Kidney epithelial cell (primary cell): ENCODE data around the gene EFNA4. TPM values are rescaled to one million over a fixed set of nuclear protein-coding genes. Genes with fewer than 3 reads are reported as not detected.

ENCODE experiments used
- DNase-seq: peaks from one replicate; pipeline ENCODE4 v3.0.0-alpha.2; 2010; ENCODE audit warnings: low read depth
- H3K27me3 ChIP-seq: 2 replicates; pipeline ENCODE4 v1.6.0; 2011; ENCODE audit warnings: low read length; ENCODE audit not compliant: control insufficient read depth, insufficient read depth
- H3K36me3 ChIP-seq: 2 replicates; pipeline ENCODE4 v1.5.1; 2011; ENCODE audit warnings: low read length; ENCODE audit not compliant: control insufficient read depth, insufficient read depth
- H3K4me3 ChIP-seq: 2 replicates; pipeline ENCODE4 v1.5.1; 2011; ENCODE audit warnings: low read depth, mild to moderate bottlenecking, control low read depth, low read length
- total RNA-seq: library from RNA; depleted of rRNA; stranded (reverse); fragments of >200 nt; gene quantifications from 2 replicates; pipeline ENCODE4 v1.2.3, GENCODE V29; 2015
- TF ChIP-seq, protein P1 (sequence below): IDR thresholded peaks from 2 replicates; pipeline ENCODE4 v1.5.1; 2011; ENCODE audit warnings: mild to moderate bottlenecking, moderate library complexity, low read length, control low read depth, inconsistent platforms; ENCODE audit not compliant: insufficient read depth, poor library complexity, severe bottlenecking

Gene EFNA4
- total RNA-seq, 1 donor from 2014 or later, result 16.8 TPM

DNA sequence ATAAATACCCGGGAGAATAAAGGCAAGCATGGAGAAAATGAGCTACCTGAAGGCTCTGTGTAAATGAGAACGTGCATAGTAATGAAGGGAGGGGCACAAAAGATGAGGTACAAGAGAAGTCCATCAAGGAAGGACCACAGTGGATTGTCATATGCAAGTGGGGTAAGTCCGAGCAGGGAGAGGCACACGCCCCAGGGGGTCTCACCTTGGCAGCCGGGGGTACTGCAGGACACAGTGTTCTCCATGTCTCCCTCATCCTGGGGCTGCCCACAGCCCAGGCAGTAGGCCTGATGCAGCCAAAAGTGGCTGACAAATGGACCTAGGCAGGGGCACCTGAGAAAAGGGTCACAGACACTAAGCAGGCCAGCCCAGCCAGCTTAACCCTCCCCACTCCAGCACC is 39.9 kb upstream of the EFNA4 start:
- H3K4me3 ChIP-seq, result no peak overlapping the region
- DNase-seq, result no peak
- no peaks in the 10 kb centered on the region for H3K27me3 ChIP-seq
- TF ChIP-seq, protein P1, sequence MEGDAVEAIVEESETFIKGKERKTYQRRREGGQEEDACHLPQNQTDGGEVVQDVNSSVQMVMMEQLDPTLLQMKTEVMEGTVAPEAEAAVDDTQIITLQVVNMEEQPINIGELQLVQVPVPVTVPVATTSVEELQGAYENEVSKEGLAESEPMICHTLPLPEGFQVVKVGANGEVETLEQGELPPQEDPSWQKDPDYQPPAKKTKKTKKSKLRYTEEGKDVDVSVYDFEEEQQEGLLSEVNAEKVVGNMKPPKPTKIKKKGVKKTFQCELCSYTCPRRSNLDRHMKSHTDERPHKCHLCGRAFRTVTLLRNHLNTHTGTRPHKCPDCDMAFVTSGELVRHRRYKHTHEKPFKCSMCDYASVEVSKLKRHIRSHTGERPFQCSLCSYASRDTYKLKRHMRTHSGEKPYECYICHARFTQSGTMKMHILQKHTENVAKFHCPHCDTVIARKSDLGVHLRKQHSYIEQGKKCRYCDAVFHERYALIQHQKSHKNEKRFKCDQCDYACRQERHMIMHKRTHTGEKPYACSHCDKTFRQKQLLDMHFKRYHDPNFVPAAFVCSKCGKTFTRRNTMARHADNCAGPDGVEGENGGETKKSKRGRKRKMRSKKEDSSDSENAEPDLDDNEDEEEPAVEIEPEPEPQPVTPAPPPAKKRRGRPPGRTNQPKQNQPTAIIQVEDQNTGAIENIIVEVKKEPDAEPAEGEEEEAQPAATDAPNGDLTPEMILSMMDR, result no peak
- no peaks in the 10 kb centered on the region for H3K36me3 ChIP-seq

DNA sequence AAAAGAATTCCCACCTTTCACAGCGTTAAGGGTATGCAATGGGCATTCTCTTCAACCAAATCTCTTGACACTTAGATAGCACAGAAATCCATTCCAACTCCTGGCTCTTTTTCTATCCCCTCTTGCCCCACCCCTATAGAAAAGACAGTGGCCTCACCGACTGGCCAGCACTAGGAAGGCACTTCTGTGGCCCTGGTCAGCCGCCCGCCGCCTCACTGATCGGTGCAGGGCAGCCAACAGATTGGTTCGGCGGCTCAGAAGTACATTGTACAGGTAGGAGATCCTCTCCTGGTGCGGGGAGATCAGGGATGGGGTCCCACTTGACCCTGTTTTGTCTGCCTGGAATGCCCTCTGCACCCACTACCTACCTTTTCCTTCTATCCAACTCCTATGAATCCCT is 39.2 kb upstream of the EFNA4 start:
- H3K27me3 ChIP-seq, result no peaks in the 10 kb centered on the region
- no peaks in the 10 kb centered on the region for H3K36me3 ChIP-seq
- no peak overlapping the region for H3K4me3 ChIP-seq
- no peak for DNase-seq
- TF ChIP-seq, protein P1, result no peak

DNA sequence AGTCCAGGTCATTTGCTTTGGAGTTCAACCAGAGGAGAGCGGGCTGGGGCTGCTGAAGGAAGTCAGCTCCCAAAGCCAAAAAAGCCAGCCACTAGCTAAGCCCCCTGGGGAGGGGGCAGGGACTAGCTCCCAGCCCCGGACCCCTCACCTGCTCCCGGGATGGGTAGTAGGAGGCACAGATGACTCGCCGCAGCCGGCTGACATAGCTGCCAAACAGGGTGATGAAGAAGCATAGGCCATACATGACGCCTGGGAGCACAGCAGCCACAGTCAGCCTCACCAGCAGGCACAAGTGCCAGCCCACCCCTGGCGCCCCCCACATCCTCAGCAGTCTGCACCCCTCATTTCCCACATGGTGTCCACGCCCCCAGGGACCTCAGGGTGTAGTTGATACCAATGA is 37.4 kb upstream of the EFNA4 start:
- DNase-seq, result no peak
- H3K4me3 ChIP-seq, result no peak overlapping the region
- TF ChIP-seq, protein P1, result no peak

DNA sequence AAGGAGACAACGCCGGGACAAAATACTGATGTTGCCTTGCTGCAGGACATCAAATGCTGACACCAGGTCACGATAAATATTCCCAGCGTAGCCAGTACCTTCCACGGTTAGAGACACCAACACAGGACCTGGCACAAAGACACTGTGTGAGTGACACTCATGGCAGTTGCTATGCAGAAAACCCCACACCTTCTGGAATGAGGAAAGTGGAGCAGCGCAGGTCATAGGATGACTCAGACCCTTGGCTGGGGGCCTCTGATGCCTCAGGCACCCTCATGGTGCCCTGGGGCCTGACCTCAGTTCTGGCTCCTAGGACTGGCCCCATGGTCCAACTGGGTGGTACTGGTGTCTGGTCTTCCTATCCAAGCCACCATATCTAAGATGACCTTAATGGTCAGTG is 37.0 kb upstream of the EFNA4 start:
- H3K4me3 ChIP-seq, result no peak overlapping the region
- DNase-seq, result no peak
- TF ChIP-seq, protein P1, result no peak
- no peaks in the 10 kb centered on the region for H3K27me3 ChIP-seq
- H3K36me3 ChIP-seq, result no peaks in the 10 kb centered on the region

More for the DNA sequence above, 37.4 kb upstream of the EFNA4 start:
- no peaks in the 10 kb centered on the region for H3K27me3 ChIP-seq
- H3K36me3 ChIP-seq, result no peaks in the 10 kb centered on the region

DNA sequence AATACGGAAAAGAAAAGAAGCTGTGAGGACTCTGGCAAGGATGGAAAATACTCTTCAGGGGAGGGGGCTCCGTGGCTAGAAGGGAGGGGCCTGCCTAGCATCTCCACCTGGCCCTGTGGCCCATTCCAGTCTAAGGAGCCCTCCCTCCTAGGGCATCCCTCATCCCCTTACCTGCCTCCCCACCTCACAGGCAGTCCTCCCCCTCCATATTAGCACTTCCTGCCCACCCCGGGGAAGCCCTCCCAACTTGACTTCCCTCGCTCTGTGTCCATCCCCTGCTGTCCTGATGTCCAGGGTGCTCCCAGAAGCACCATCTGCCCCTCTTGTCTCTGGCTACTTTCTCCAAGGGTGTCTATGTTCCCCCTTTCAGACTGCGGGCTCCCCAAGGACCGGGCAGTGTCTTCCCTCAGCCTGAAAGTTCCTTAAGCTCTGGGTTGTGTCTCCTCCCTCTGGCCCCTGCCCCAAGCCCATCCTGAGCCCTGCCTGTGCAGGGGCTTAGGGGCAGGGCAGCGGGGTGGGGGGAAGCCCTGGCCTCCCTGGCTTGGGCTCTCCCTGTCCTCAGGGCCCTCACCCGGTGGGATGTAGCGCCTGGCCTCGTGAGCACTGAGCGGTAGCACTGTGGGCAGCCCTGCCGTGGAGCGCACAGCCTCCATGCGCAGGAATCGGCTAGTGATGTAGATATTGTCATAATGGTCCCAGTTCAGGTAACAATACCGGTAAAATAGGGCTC is 33.9 kb upstream of the EFNA4 start:
- Histone ChIP-seq H3K4me3 (no peak overlapping the region), H3K27me3 (no peaks in the 10 kb centered on the region), H3K36me3 (no peaks in the 10 kb centered on the region)
- no peak for DNase-seq
- TF ChIP-seq, protein P1, result no peak

DNA sequence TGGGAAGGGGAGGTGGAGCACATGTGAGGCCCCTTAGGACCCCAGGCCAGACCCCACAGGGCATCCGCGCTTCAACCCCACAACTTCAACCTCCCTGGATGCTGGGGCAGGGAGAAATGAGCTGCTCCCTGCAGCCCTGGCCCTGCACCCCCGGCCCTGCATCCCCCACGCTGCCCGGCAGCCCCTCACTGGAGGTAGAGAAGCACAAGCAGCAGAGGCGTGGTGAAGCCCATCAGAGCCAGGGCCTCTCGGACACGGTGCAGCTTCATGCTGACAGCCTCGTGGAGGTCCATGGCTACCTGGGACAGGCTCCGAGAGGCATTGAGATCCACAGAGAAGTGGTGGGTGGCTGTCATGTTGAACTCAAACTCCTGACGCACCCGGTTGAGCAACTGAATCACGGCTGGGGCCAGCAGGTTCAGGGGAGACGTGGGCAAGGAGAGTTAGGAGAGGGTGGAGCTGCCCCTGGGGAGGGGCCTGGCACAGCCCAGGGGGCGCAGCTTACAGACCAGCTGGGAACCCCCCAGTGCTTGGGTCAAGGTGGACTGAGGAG is 33.2 kb upstream of the EFNA4 start:
- Histone ChIP-seq H3K27me3 (no peaks in the 10 kb centered on the region), H3K36me3 (no peaks in the 10 kb centered on the region), H3K4me3 (no peak overlapping the region)
- no peak for DNase-seq
- TF ChIP-seq, protein P1, result no peak
